ENCODE results near the gene SNAP91.

SNAP91 gene

DNA sequence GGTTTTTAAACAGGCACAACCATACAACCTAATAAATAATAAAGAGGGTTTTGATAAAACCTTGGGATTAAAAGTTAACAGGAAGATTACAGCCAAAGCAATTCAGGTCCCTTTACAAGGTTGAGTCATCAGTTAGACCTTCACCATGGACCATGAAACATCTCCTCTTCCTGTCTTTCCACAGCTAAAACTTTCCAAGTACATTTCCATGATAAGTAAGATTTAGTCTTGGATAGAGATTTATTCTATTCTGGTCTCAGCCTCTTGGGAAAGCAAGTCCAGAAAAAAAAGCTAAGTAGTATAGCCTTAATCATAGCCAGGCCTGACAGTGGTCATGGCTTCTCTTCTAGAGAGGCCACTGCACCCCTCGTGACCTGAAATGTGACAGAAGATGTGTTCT, 199.5 kb downstream of the SNAP91 start:
- no peaks in the 10 kb centered on the region for H3K9me3 ChIP-seq (ENCODE audit: control insufficient read depth in 1 of 2, low read length in 2 of 2)
- H3K4me3 ChIP-seq (ENCODE audit: low read depth in 1 of 2, low read length in 2 of 2) = no peak overlapping the region
- H3K27ac ChIP-seq (ENCODE audit: low read length) = no peak overlapping the region
- H3K36me3 ChIP-seq (ENCODE audit: control insufficient read depth in 1 of 2, insufficient read depth in 2 of 2, low read length in 2 of 2) = no peaks in the 10 kb centered on the region
- no peaks in the 10 kb centered on the region for H3K4me1 ChIP-seq (ENCODE audit: control insufficient read depth in 1 of 2, insufficient read depth in 2 of 2, low read length in 2 of 2)
- H3K27me3 ChIP-seq (ENCODE audit: low read depth, low read length) = no peaks in the 10 kb centered on the region

DNA sequence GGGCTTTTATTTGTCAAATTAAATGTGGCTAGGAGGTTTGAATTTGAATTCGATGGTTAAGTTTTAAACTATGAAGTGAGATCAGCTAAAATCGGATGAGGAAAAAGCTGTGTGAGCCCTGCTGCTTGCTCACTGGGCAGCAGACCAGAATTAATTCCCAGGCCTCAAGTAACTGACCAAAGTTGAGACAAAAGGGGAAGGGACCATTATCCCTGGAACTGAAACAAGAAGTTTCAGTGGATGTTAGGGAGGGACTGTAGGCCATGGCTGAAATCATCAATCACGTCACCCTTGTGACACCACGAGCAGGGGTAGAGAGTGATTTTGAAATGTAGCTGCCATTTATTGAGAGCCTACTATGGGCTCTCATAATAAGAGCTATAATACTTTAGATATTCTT, 203.5 kb downstream of the SNAP91 start:
- Histone ChIP-seq H3K4me3 (ENCODE audit: low read depth in 1 of 2, low read length in 2 of 2) (no peak overlapping the region), H3K9me3 (ENCODE audit: control insufficient read depth in 1 of 2, low read length in 2 of 2) (no peaks in the 10 kb centered on the region), H3K36me3 (ENCODE audit: control insufficient read depth in 1 of 2, insufficient read depth in 2 of 2, low read length in 2 of 2) (no peaks in the 10 kb centered on the region), H3K27ac (ENCODE audit: low read length) (no peak overlapping the region), H3K27me3 (ENCODE audit: low read depth, low read length) (no peaks in the 10 kb centered on the region), H3K4me1 (ENCODE audit: control insufficient read depth in 1 of 2, insufficient read depth in 2 of 2, low read length in 2 of 2) (no peaks in the 10 kb centered on the region)
